Measurements from ENCODE around the gene TMEM132E. TPM values are rescaled to one million over a fixed set of nuclear protein-coding genes. Genes with fewer than 3 reads are reported as not detected.

Gene TMEM132E
- total RNA-seq, 1 donor from 2014 or later: not detected

- Mint-ChIP-seq H3K27ac (ENCODE audit: unreplicated experiment) (no peak overlapping the region), H3K27me3 (ENCODE audit: unreplicated experiment) (peaks cover under 1% of the 10 kb centered on the region), H3K4me1 (ENCODE audit: unreplicated experiment) (no peaks in the 10 kb centered on the region), H3K9me3 (ENCODE audit: unreplicated experiment) (no peaks in the 10 kb centered on the region), H3K36me3 (ENCODE audit: unreplicated experiment) (no peaks in the 10 kb centered on the region), H3K4me3 (ENCODE audit: unreplicated experiment) (no peak overlapping the region)
- TF ChIP-seq CTCF (IDR thresholded peaks at IDR 0.05): no peak
- no peak for DNase-seq (ENCODE audit: extremely low spot score, unreplicated experiment)
These were observed 29.4 kb upstream of the TMEM132E start for GRCh38 chr17:34549966-34550365.

- DNase-seq (ENCODE audit: extremely low spot score, unreplicated experiment): no peak
- Mint-ChIP-seq H3K27ac (ENCODE audit: unreplicated experiment) (no peak overlapping the region), H3K4me3 (ENCODE audit: unreplicated experiment) (no peak overlapping the region), H3K27me3 (ENCODE audit: unreplicated experiment) (no peaks in the 10 kb centered on the region), H3K9me3 (ENCODE audit: unreplicated experiment) (no peaks in the 10 kb centered on the region), H3K4me1 (ENCODE audit: unreplicated experiment) (no peaks in the 10 kb centered on the region), H3K36me3 (ENCODE audit: unreplicated experiment) (no peaks in the 10 kb centered on the region)
- TF ChIP-seq CTCF (IDR thresholded peaks at IDR 0.05): no peak
These were observed 25.5 kb upstream of the TMEM132E start for GRCh38 chr17:34553907-34554306.

- Mint-ChIP-seq H3K9me3 (ENCODE audit: unreplicated experiment) (no peaks in the 10 kb centered on the region), H3K27ac (ENCODE audit: unreplicated experiment) (no peak overlapping the region), H3K4me3 (ENCODE audit: unreplicated experiment) (no peak overlapping the region), H3K4me1 (ENCODE audit: unreplicated experiment) (no peaks in the 10 kb centered on the region), H3K27me3 (ENCODE audit: unreplicated experiment) (no peaks in the 10 kb centered on the region), H3K36me3 (ENCODE audit: unreplicated experiment) (no peaks in the 10 kb centered on the region)
- TF ChIP-seq CTCF (IDR thresholded peaks at IDR 0.05): no peak
- no peak for DNase-seq (ENCODE audit: extremely low spot score, unreplicated experiment)
These were observed 23.0 kb upstream of the TMEM132E start for GRCh38 chr17:34556384-34556783.

- H3K36me3 Mint-ChIP-seq (ENCODE audit: unreplicated experiment): no peaks in the 10 kb centered on the region
- H3K27ac Mint-ChIP-seq (ENCODE audit: unreplicated experiment): no peak overlapping the region
- no peak overlapping the region for H3K4me3 Mint-ChIP-seq (ENCODE audit: unreplicated experiment)
- no peaks in the 10 kb centered on the region for H3K9me3 Mint-ChIP-seq (ENCODE audit: unreplicated experiment)
- no peaks in the 10 kb centered on the region for H3K4me1 Mint-ChIP-seq (ENCODE audit: unreplicated experiment)
- no peak for DNase-seq (ENCODE audit: extremely low spot score, unreplicated experiment)
- TF ChIP-seq CTCF (IDR thresholded peaks at IDR 0.05): no peak
- no peaks in the 10 kb centered on the region for H3K27me3 Mint-ChIP-seq (ENCODE audit: unreplicated experiment)
These were observed 22.5 kb upstream of the TMEM132E start for GRCh38 chr17:34556931-34557330.

- Mint-ChIP-seq H3K4me1 (ENCODE audit: unreplicated experiment) (no peaks in the 10 kb centered on the region), H3K27me3 (ENCODE audit: unreplicated experiment) (no peaks in the 10 kb centered on the region), H3K4me3 (ENCODE audit: unreplicated experiment) (no peak overlapping the region), H3K36me3 (ENCODE audit: unreplicated experiment) (no peaks in the 10 kb centered on the region), H3K27ac (ENCODE audit: unreplicated experiment) (no peak overlapping the region), H3K9me3 (ENCODE audit: unreplicated experiment) (no peaks in the 10 kb centered on the region)
- no peak for TF ChIP-seq CTCF (IDR thresholded peaks at IDR 0.05)
- DNase-seq (ENCODE audit: extremely low spot score, unreplicated experiment): no peak
These were observed 18.1 kb upstream of the TMEM132E start for GRCh38 chr17:34561328-34561727.
